OCI-LY7 (cell line): Measurements from ENCODE around the gene MATCAP1.

Experiments
- EZH2phosphoT487 ChIP-seq: fragments of 200-600 bp; sonication (generic); IDR thresholded peaks from 2 replicates; pipeline ENCODE4 v1.6.1; 2018; ENCODE audit warnings: low read depth, borderline replicate concordance, mild to moderate bottlenecking, mixed run types, antibody characterized with exemption, low read length, moderate library complexity, mixed read lengths
- TF ChIP-seq, protein P1 (sequence below): fragments of 200-600 bp; sonication (generic); conservative IDR thresholded peaks from 2 replicates; pipeline ENCODE4 v1.5.1; 2014; ENCODE audit warnings: mild to moderate bottlenecking, antibody characterized with exemption, low read length, moderate library complexity, mixed read lengths

DNA sequence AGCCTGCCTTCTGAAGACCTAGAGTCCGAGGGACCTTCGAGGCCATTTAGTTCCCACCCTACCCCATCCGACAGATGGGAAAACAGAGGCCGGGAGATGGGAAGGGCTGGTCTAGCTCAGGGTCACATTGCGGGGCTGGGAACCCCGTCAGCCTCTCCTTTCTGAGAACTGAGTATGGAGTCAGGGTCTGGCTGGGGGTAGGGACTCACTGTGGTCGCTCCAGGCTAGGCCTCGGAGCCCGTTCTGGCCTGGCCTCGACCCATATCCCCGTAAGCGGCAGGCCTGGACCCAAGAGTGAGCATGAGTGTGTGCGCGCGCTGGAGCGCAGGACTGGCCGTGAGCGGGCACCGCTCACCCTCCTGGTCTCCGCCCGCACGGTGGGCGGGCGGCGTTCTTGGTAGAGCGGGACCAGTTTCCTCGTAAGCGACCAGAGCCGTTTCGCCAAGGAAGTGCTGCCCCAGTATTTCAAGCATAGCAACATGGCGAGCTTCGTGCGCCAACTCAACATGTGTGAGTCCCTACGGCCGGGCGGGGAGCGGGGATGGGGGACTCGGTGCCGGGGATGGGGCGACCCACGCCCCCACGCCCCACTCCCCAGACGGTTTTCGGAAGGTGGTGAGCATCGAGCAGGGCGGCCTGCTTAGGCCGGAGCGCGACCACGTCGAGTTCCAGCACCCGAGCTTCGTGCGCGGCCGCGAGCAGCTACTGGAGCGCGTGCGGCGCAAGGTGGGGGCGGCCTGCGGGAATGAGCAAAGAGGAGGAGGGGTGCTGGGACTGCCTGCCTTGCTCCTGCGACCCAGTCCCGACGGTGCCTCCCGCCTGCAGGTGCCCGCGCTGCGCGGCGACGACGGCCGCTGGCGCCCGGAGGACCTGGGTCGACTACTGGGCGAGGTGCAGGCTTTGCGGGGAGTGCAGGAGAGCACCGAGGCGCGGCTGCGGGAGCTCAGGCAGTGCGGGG, 18.4 kb downstream of the MATCAP1 start:
- TF ChIP-seq, protein P1, sequence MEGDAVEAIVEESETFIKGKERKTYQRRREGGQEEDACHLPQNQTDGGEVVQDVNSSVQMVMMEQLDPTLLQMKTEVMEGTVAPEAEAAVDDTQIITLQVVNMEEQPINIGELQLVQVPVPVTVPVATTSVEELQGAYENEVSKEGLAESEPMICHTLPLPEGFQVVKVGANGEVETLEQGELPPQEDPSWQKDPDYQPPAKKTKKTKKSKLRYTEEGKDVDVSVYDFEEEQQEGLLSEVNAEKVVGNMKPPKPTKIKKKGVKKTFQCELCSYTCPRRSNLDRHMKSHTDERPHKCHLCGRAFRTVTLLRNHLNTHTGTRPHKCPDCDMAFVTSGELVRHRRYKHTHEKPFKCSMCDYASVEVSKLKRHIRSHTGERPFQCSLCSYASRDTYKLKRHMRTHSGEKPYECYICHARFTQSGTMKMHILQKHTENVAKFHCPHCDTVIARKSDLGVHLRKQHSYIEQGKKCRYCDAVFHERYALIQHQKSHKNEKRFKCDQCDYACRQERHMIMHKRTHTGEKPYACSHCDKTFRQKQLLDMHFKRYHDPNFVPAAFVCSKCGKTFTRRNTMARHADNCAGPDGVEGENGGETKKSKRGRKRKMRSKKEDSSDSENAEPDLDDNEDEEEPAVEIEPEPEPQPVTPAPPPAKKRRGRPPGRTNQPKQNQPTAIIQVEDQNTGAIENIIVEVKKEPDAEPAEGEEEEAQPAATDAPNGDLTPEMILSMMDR = no peak
- no peak for TF ChIP-seq EZH2phosphoT487
